Measurements from ENCODE around the gene NRIP1. TPM values are rescaled to one million over a fixed set of nuclear protein-coding genes. Genes with fewer than 3 reads are reported as not detected.

Gene NRIP1
- polyA plus RNA-seq, 1 donor (not counting 4 experiments of a cell fraction or from before 2014, with no cell fraction given): 25.5 TPM

DNA sequence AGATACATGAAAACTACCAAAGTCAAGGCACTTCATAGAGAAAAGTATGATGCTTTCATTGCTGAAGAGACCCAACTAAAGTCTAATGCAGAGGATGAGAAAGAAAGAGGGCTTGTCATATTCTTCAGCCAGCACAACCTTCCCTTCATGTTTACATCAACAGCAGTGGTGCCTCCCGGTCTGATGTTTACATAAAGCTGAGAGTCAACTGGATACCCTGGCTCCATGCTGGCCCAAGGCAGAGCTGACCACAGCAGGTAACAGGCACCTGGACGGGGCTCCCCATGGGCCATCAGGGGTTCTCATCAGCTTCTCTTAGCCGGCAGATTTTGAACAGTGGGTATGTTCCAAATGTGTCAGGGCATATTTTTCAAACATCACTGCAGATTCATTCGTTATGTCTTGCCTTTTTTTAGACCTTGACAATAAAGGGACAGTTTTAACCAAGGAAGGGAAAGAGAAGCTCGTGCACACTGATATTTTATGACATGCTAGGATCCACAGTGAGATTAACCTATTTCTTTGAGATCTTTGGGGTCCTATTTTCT, 117.1 kb downstream of the NRIP1 start:
- Histone ChIP-seq H3K36me3 (ENCODE audit: control insufficient read depth in 2 of 2, extremely low read depth in 1 of 2, insufficient read depth in 2 of 2, low read length in 2 of 2) (no peaks in the 10 kb centered on the region), H2AFZ (ENCODE audit: control insufficient read depth, low read length) (no peak overlapping the region), H3K79me2 (ENCODE audit: control insufficient read depth, insufficient read depth, low read length) (no peaks in the 10 kb centered on the region), H3K27me3 (ENCODE audit: control insufficient read depth, extremely low read depth, insufficient read depth, low read length) (no peaks in the 10 kb centered on the region), H3K27ac (ENCODE audit: control insufficient read depth, insufficient read depth, low read length) (no peak overlapping the region), H3K4me3 (ENCODE audit: control insufficient read depth in 2 of 3, extremely low read depth in 1 of 3, insufficient read depth in 2 of 3, low read depth in 1 of 3, low read length in 3 of 3) (no peak overlapping the region), H3K9me1 (ENCODE audit: control insufficient read depth, extremely low read depth, insufficient read depth, low read length) (no peaks in the 10 kb centered on the region), H3K4me1 (ENCODE audit: control insufficient read depth, extremely low read depth, insufficient read depth, low read length) (no peaks in the 10 kb centered on the region), H4K20me1 (ENCODE audit: control insufficient read depth, extremely low read depth, insufficient read depth, low read length) (no peaks in the 10 kb centered on the region), H3K4me2 (ENCODE audit: control insufficient read depth, extremely low read depth, insufficient read depth, low read depth, low read length) (no peak overlapping the region), H3K9me3 (ENCODE audit: control insufficient read depth, low read depth, low read length) (no peaks in the 10 kb centered on the region), H3K9ac (ENCODE audit: control insufficient read depth, extremely low read depth, insufficient read depth, low read length) (no peak overlapping the region)
- dilution Hi-C loops (cut with MboI; ENCODE audit: extremely low pct_ligation_motif_present, low sequenced_read_pairs): no loop called here
- no peak for TF ChIP-seq CTCF (optimal IDR thresholded peaks at IDR 0.05 in 1 of 3, IDR thresholded peaks at IDR 0.05 in 1 of 3, conservative IDR thresholded peaks at IDR 0.05 in 1 of 3; ENCODE audit: extremely low read depth in 1 of 3, insufficient read depth in 2 of 3, low read length in 3 of 3)
- TF ChIP-seq EZH2 (IDR thresholded peaks at IDR 0.05; ENCODE audit: low read length): no peak
- FAIRE-seq (no peak), DNase-seq (ENCODE audit: low read depth, low spot score) (no peak)

DNA sequence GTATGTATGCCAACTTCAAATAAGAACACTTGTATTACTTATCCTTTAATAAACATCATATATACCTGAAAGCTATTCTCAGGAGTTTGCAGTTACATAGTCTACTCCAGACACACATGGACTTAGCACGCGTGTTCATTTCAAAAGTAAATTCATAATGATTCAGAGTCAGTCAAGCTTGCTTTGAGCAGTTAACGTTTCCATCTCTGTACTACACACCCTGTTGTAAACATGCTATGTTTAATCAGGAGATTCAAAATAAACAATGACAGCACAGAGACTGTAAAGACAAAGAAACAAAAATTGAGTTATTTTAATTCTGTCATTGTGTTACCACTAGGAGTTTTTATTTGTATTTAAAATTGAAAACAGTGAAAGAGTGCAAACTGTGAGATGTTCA, 119.6 kb downstream of the NRIP1 start:
- Histone ChIP-seq H3K27me3 (ENCODE audit: control insufficient read depth, extremely low read depth, insufficient read depth, low read length) (no peaks in the 10 kb centered on the region), H3K9me3 (ENCODE audit: control insufficient read depth, low read depth, low read length) (no peaks in the 10 kb centered on the region), H2AFZ (ENCODE audit: control insufficient read depth, low read length) (no peak overlapping the region), H3K4me1 (ENCODE audit: control insufficient read depth, extremely low read depth, insufficient read depth, low read length) (no peaks in the 10 kb centered on the region), H3K79me2 (ENCODE audit: control insufficient read depth, insufficient read depth, low read length) (no peaks in the 10 kb centered on the region), H3K36me3 (ENCODE audit: control insufficient read depth in 2 of 2, extremely low read depth in 1 of 2, insufficient read depth in 2 of 2, low read length in 2 of 2) (no peaks in the 10 kb centered on the region), H4K20me1 (ENCODE audit: control insufficient read depth, extremely low read depth, insufficient read depth, low read length) (no peaks in the 10 kb centered on the region), H3K9ac (ENCODE audit: control insufficient read depth, extremely low read depth, insufficient read depth, low read length) (no peak overlapping the region), H3K4me2 (ENCODE audit: control insufficient read depth, extremely low read depth, insufficient read depth, low read depth, low read length) (no peak overlapping the region), H3K9me1 (ENCODE audit: control insufficient read depth, extremely low read depth, insufficient read depth, low read length) (no peaks in the 10 kb centered on the region), H3K27ac (ENCODE audit: control insufficient read depth, insufficient read depth, low read length) (no peak overlapping the region), H3K4me3 (ENCODE audit: control insufficient read depth in 2 of 3, extremely low read depth in 1 of 3, insufficient read depth in 2 of 3, low read depth in 1 of 3, low read length in 3 of 3) (no peak overlapping the region)
- no peak for TF ChIP-seq EZH2 (IDR thresholded peaks at IDR 0.05; ENCODE audit: low read length)
- TF ChIP-seq CTCF (optimal IDR thresholded peaks at IDR 0.05 in 1 of 3, IDR thresholded peaks at IDR 0.05 in 1 of 3, conservative IDR thresholded peaks at IDR 0.05 in 1 of 3; ENCODE audit: extremely low read depth in 1 of 3, insufficient read depth in 2 of 3, low read length in 3 of 3): no peak
- DNase-seq (ENCODE audit: low read depth, low spot score): no peak
- FAIRE-seq: no peak
- dilution Hi-C loops (cut with MboI; ENCODE audit: extremely low pct_ligation_motif_present, low sequenced_read_pairs): no loop called here
